Measurements from ENCODE around the gene UPK3BL2.
"Not testable (repeated sequence)": the region's sequence is repeated elsewhere in the genome, so short reads cannot be mapped to it uniquely, and the experiment has no call there.

DNA sequence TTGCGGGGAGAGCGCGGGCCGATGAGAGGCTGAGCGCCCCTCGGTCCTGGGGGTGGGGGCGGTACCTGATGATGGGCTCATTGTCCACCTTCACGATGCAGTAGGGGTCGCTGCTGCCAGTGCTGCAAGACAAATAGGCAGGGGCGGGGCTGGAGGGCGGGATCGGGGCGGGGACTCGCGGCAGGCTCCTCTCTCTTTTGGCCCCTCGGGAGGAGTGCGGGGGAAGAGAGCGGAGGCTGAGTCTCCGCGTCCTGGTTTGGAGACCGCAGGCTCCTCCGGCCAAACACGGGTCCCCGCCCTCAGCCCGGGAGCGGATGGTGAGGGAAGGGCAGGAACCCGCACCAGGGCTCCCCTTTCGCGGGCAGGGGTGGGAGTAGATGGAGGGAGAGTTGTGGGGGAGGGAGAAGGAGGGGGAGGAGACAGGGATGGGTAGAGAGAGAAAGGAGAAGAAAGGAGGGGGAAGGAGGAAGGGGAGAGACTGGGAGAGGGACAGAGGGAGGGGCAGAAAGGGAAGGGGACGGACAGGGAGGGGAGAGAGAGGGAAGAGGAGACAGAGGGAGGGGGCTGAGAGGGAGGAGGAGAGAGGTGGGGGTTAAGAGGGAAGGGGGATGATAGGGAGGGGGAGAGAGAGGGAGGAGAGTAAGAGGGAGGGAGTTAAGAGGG lies 31.5 kb downstream of the UPK3BL2 start:
- TF ChIP-seq CTCF (IDR thresholded peaks at IDR 0.05; ENCODE audit: poor library complexity); EZH2 (IDR thresholded peaks at IDR 0.05; ENCODE audit: borderline replicate concordance); EZH2phosphoT487 (IDR thresholded peaks at IDR 0.05; ENCODE audit: low read depth, severe bottlenecking, unreplicated experiment): not testable (repeated sequence)

All from hepatocyte (in vitro differentiated cells).